HG02943 (cell line): ENCODE results near the gene PHLDB3.
"Not testable (repeated sequence)": the region's sequence is repeated elsewhere in the genome, so short reads cannot be mapped to it uniquely, and the experiment has no call there.

ENCODE experiments used
- ATAC-seq: cut with Tn5 transposase; IDR thresholded peaks from one replicate; pipeline ENCODE4 v1.9.1; 2021; ENCODE audit warnings: mild to moderate bottlenecking, low read depth, moderate library complexity; ENCODE audit not compliant: unreplicated experiment

PHLDB3 gene

GRCh38 chr19:43447655-43448054 lies 56.9 kb downstream of the PHLDB3 start:
- no peak for ATAC-seq

GRCh38 chr19:43446746-43447489 lies 57.6 kb downstream of the PHLDB3 start:
- no peak for ATAC-seq

- no peak for ATAC-seq
Observed at GRCh38 chr19:43445426-43445825, 59.1 kb downstream of the PHLDB3 start.

GRCh38 chr19:43444531-43445287 lies 59.8 kb downstream of the PHLDB3 start:
- ATAC-seq, result no peak

GRCh38 chr19:43444091-43444490 lies 60.5 kb downstream of the PHLDB3 start:
- ATAC-seq, result not testable (repeated sequence)

GRCh38 chr19:43441716-43442115 lies 62.8 kb downstream of the PHLDB3 start:
- ATAC-seq, result no peak

GRCh38 chr19:43439709-43440063 lies 64.9 kb downstream of the PHLDB3 start:
- ATAC-seq, result no peak

- no peak for ATAC-seq
Observed at GRCh38 chr19:43439032-43439708, 65.4 kb downstream of the PHLDB3 start.

- no peak for ATAC-seq
Observed at GRCh38 chr19:43438291-43439031, 66.1 kb downstream of the PHLDB3 start.

GRCh38 chr19:43437712-43438111 lies 66.8 kb downstream of the PHLDB3 start:
- no peak for ATAC-seq

GRCh38 chr19:43437284-43437683 lies 67.3 kb downstream of the PHLDB3 start:
- ATAC-seq, result not testable (repeated sequence)

- ATAC-seq, result no peak
Observed at GRCh38 chr19:43435775-43436174, 68.8 kb downstream of the PHLDB3 start.

GRCh38 chr19:43433689-43434088 lies 70.9 kb downstream of the PHLDB3 start:
- ATAC-seq, result no peak

GRCh38 chr19:43433358-43433673 lies 71.2 kb downstream of the PHLDB3 start:
- no peak for ATAC-seq

- ATAC-seq, result no peak
Observed at GRCh38 chr19:43430976-43431375, 73.6 kb downstream of the PHLDB3 start.

- no peak for ATAC-seq
Observed at GRCh38 chr19:43430142-43430710, 74.3 kb downstream of the PHLDB3 start.

- ATAC-seq, result no peak
Observed at GRCh38 chr19:43429395-43429794, 75.2 kb downstream of the PHLDB3 start.

GRCh38 chr19:43425567-43426392 lies 78.8 kb downstream of the PHLDB3 start:
- ATAC-seq, result no peak
